ENCODE results near the gene OSGEP.
"Not testable (repeated sequence)": the region's sequence is repeated elsewhere in the genome, so short reads cannot be mapped to it uniquely, and the experiment has no call there.

OSGEP gene

GRCh38 chr14:20469242-20469889 is 14.8 kb upstream of the OSGEP start, which contains the start of gene PNP:
Gene PNP, plus strand, starts transcription at chr14:20469406. Its CDS starts 119 bp downstream, at chr14:20469525.
- peak; percentile 90 to 92 for DNase-seq

- DNase-seq = no peak
These were observed 14.2 kb upstream of the OSGEP start for GRCh38 chr14:20468764-20469241.

- DNase-seq = peak; percentile 96 to 98
These were observed 6.9 kb upstream of the OSGEP start, which contains the start of gene PIP4P1 for GRCh38 chr14:20461225-20462141. Gene PIP4P1, minus strand, starts transcription at chr14:20461434. Its CDS starts 109 bp downstream, at chr14:20461325.

GRCh38 chr14:20460458-20461224 is 6.0 kb upstream of the OSGEP start:
- DNase-seq = peak; percentile 37 to 48

GRCh38 chr14:20458031-20458789 is 3.6 kb upstream of the OSGEP start:
- no peak for DNase-seq

- no peak for DNase-seq
These were observed 2.4 kb upstream of the OSGEP start for GRCh38 chr14:20456971-20457370.

- no peak for DNase-seq
These were observed 1.0 kb upstream of the OSGEP start for GRCh38 chr14:20455355-20456300.

GRCh38 chr14:20452831-20453230 is 1.8 kb downstream of the OSGEP start:
- not testable (repeated sequence) for DNase-seq

- no peak for DNase-seq
These were observed 7.7 kb downstream of the OSGEP start for GRCh38 chr14:20446889-20447288.

GRCh38 chr14:20443650-20444049 is 11.0 kb downstream of the OSGEP start:
- not testable (repeated sequence) for DNase-seq

- no peak for DNase-seq
These were observed 13.2 kb downstream of the OSGEP start for GRCh38 chr14:20441461-20441860.

- peak; percentile 16 to 20 for DNase-seq
These were observed 13.7 kb downstream of the OSGEP start for GRCh38 chr14:20440882-20441281.

- no peak for DNase-seq
These were observed 14.1 kb downstream of the OSGEP start for GRCh38 chr14:20440465-20440864.

- no peak for DNase-seq
These were observed 15.9 kb downstream of the OSGEP start for GRCh38 chr14:20438664-20439063.

GRCh38 chr14:20436363-20436755 is 18.3 kb downstream of the OSGEP start:
- DNase-seq = no peak

GRCh38 chr14:20435582-20436362 is 18.8 kb downstream of the OSGEP start, which contains the start of gene KLHL33:
Gene KLHL33, minus strand, starts transcription at chr14:20436166. Its CDS starts 355 bp downstream, at chr14:20435811.
- DNase-seq = no peak

GRCh38 chr14:20434701-20435581 is 19.7 kb downstream of the OSGEP start:
- DNase-seq = no peak

- no peak for DNase-seq
These were observed 24.6 kb downstream of the OSGEP start for GRCh38 chr14:20429801-20430669.

All from activated CD4-positive, alpha-beta T cell treated with anti-CD3 and anti-CD28 coated beads, Interleukin-2, amount 50 U/mL, for 48 hours (primary cell).